Lower leg skin (tissue), 4 donors: ENCODE measurements around the gene FYTTD1. TPM values are rescaled to one million over a fixed set of nuclear protein-coding genes. Genes with fewer than 3 reads are reported as not detected.

Source experiments
- DNase-seq, 2 donors: peaks; one replicate each; pipeline ENCODE4 v3.0.0-alpha.2; 2019; ENCODE audit warnings: low spot score in 2 of 2
- H3K4me3 ChIP-seq: fragments of 200-600 bp; sonication (generic); 2 replicates; pipeline ENCODE4 v1.5.1; 2017; ENCODE audit warnings: mild to moderate bottlenecking, low read depth; ENCODE audit not compliant: poor library complexity, severe bottlenecking
- CTCF ChIP-seq, 3 donors: fragments of 450-650 bp; IDR thresholded peaks; one replicate each; pipeline ENCODE4 v1.5.1; 2016; ENCODE audit warnings: antibody characterized with exemption in 3 of 3, mild to moderate bottlenecking in 3 of 3, moderate library complexity in 2 of 3
- POLR2A ChIP-seq, 2 donors: fragments of 450-650 bp; IDR thresholded peaks; one replicate each; pipeline ENCODE4 v1.6.1; 2016 to 2017; ENCODE audit warnings: antibody characterized with exemption in 2 of 2, mild to moderate bottlenecking in 1 of 2, moderate library complexity in 1 of 2
- WGBS, 2 donors: methylation state at CpG; one replicate each; pipeline ENCODE4 v1.1.5; 2018; 5-methylcytosine and 5-hydroxymethylcytosine counted together
- intact Hi-C: fragments of 100-400 bp; cut with DNase I; formaldehyde crosslinking; loops from one replicate; pipeline ENCODE4 v1.15.0; 2023; ENCODE audit warnings: low total_unique reads
- total RNA-seq, 4 donors: library from RNA; depleted of rRNA; stranded (reverse); fragments of >200 nt; gene quantifications; one replicate each; pipeline ENCODE4 v1.1.0, GENCODE V29; 2016

FYTTD1 gene
- total RNA-seq, 4 donors from 2014 or later = 44.6 to 65.1 (median 54.3) TPM

DNA sequence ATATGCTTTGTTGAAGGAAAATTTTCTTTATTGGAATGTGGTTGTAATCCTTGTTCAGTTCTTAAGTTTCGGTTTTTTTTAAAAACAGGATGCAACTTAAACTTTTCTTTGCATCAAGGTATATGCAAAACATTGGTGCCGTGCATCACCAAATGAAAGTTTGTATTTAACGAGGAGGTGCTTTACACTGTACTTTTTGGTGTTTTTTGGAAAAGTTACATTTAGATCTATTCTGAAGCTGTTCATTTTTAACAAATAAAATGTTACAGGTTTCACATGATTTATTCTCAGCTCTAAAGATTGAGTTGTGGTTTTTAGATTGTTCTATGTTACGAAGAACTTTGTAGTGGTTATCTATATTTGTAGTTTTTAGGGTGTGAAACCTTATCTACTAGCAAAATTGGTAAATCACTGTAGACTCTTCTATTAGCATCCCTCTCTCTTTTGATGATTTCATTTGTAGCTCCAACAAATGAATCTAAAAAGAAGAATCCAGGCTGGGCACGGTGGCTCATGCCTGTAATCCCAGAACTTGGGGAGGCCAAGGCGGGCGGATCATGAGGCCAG, 34.4 kb downstream of the FYTTD1 start:
- H3K4me3 ChIP-seq = no peak overlapping the region
- DNase-seq = no peak
- intact Hi-C loops = no loop called here
- 94 to 95% methylated on average over 7 of the region's 7 CpGs for WGBS, 2 donors
- TF ChIP-seq CTCF (IDR thresholded peaks at IDR 0.05) (no peak), POLR2A (IDR thresholded peaks at IDR 0.05) (no peak)

DNA sequence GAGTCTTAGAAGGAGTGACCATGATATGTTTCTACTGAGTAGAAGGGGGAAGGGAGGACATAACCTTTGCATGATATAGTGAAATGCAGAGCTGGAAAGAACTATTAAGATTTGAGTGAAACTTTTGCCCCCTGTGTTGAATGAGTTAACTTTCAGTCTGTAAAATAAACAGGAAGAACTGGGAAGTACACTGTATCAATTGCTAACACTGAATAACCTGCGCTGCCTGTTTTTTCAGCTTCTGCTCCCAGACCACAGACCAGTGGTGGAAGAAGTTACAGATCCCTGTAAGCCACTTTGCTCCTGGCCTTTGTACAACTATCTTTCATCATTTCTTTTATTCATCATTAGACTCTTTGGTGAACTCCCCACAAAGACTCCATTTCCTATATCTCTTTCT, 37.7 kb downstream of the FYTTD1 start:
- intact Hi-C loops = no loop called here
- no peak overlapping the region for H3K4me3 ChIP-seq
- no peak for DNase-seq
- 64 to 87% methylated on average over 1 of the region's 1 CpG for WGBS, 2 donors
- TF ChIP-seq POLR2A (IDR thresholded peaks at IDR 0.05) (no peak), CTCF (IDR thresholded peaks at IDR 0.05) (no peak)

- intact Hi-C loops = no loop called here
- TF ChIP-seq POLR2A (IDR thresholded peaks at IDR 0.05) = no peak
- WGBS, 2 donors = 89 to 93% methylated on average over 3 of the region's 3 CpGs
- no peak overlapping the region for H3K4me3 ChIP-seq
- DNase-seq = no peak
These were observed 39.6 kb downstream of the FYTTD1 start for GRCh38 chr3:197789309-197789708.

- 62 to 64% methylated on average over 1 of the region's 1 CpG for WGBS, 2 donors
- H3K4me3 ChIP-seq = no peak overlapping the region
- TF ChIP-seq CTCF (IDR thresholded peaks at IDR 0.05) = no peak
- TF ChIP-seq POLR2A (IDR thresholded peaks at IDR 0.05) = no peak
- no peak for DNase-seq
- intact Hi-C loops = no loop called here
These were observed 40.4 kb downstream of the FYTTD1 start for GRCh38 chr3:197790033-197790432.

DNA sequence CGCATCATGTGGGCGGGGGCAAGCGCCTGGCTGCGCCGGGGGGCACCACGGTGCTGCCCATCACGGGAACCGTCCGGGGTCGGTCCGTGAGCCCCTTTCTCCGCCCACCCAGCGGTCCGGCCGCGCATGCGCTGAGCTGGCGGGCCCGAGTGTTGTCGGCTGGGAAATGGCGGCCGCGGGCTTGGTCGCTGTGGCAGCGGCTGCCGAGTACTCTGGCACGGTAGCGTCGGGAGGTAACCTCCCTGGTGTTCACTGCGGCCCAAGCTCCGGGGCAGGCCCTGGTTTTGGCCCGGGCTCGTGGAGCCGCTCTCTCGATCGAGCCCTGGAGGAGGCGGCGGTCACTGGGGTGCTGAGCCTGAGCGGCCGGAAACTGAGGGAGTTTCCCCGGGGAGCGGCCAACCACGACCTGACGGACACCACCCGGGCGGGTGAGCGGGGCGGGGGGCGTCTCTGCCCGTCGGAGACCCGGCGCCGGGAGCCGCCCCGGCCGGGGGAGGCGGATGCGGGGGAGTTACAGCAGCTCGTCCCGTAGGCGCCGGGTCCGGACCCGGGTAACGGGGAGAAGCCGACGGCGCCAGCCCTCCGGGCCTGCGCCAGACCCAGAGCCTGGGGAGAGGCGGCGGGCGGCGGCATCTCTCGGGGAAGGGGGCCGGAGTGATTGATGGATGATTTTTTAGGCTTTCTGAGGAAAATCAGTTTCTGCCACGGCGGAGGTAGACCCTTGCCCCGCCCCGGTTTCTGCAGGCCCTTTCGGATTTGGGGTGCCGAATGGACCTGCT, 41.6 kb downstream of the FYTTD1 start, which contains the start of gene LRCH3:
TSS of gene LRCH3 (plus strand) at position 142 of the 779 bp plus-strand sequence. CDS start at position 167, 25 bp downstream.
- intact Hi-C loops = no loop called here
- TF ChIP-seq POLR2A (IDR thresholded peaks at IDR 0.05) (peak in 1 of 2 donors; percentile 46), CTCF (IDR thresholded peaks at IDR 0.05) (no peak)
- H3K4me3 ChIP-seq = peak within 1 kb of the TSS; percentile 81
- WGBS, 2 donors = 0% methylated on average over 28 to 36 of the region's 83 CpGs
- DNase-seq = peak; percentile 64 to 95

DNA sequence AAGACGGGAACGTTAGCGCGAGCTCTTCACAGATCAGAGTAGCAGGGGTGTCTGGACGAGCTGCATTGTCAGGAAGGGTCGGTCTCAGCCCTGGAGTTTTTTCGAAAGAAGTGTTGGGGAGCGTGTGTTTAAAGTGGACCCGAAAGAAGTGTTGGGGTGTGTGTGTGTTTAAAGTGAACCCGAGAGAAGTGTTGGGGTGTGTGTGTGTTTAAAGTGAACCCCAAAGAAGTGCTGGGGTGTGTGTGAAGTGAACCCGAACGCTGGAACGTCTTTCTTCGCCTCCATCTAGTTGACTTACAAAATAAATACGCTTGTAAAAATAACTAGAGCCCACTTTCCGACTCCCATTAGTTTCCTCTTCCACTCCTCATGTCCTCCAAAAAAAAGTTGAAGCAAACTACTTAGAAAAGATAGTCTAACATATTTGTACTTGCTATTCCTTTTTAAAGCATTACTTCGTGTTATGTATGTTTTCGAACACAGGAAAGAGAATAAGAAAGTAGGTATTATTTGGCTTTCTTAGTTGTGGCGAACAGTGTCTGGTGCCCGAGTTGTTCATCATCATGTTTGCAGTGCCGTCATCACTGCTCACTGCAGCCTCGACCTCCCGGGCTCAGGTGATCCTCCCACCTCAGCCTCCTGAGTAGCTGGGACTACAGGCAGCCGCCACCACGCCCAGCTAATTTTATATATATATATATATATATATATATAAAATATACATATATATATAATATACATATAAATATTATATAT, 42.4 kb downstream of the FYTTD1 start:
- WGBS, 2 donors = 15 to 17% methylated on average over 25 of the region's 25 CpGs
- no peak for DNase-seq
- TF ChIP-seq POLR2A (IDR thresholded peaks at IDR 0.05) (no peak), CTCF (IDR thresholded peaks at IDR 0.05) (no peak)
- intact Hi-C loops = no loop called here
- peak overlapping the region; percentile 81 for H3K4me3 ChIP-seq
